IPS DF 19.7 (cell line): Measurements from ENCODE around the gene GAL3ST1.
"Not testable (repeated sequence)": the region's sequence is repeated elsewhere in the genome, so short reads cannot be mapped to it uniquely, and the experiment has no call there.

ENCODE experiments used
- DNase-seq: peaks from one replicate; pipeline ENCODE4 v3.0.0-alpha.2; 2013; ENCODE audit warnings: low read depth, low spot score

Gene GAL3ST1

DNA sequence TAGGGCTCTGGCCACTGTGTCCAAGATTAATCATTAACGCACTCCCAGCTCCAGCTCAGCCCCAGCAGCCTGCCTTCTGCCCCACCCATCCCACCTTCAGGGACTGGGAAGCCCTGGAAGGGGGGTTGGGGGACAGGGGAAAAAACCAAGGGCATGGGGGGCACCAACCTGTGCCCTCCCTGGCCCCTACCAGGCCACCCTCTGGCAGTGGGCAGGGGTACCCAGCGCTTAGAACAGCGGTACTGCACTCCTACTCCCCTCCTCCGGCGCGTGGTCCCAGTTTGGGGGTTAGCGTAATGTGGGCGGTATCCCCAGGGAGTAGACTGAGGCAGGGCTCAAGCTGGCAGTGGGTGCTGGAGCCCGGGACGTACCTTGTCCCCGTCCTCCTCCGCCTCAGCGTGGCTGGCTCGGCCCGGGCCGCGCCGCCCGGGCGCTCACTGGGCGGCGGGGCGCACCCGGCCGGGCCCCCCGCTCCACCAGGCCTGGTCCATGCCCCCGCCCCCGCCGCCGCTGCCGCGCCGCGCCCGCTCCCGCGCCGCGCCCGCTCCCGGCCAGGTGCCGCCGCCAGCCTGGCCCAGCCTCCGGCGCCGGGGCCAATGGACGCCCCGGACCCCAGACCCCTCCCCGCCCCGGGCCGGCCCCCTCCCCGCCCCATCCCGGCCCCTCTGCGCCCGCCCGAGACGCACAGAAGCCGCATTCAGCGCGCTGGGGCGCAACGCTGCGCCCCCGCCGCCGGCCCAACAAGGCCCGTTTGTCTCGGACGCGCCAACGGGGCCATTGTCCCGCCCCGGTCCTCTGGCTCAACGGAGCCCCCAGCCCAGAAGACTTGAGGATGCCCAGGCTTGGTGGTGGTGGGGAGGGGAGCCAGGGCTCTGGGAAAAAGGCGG, at the start of gene GAL3ST1:
Gene GAL3ST1 (minus strand): TSS at position 571 of the 887 bp plus-strand sequence. CDS start 17,273 bp downstream, outside the sequence.
- DNase-seq = no peak

DNA sequence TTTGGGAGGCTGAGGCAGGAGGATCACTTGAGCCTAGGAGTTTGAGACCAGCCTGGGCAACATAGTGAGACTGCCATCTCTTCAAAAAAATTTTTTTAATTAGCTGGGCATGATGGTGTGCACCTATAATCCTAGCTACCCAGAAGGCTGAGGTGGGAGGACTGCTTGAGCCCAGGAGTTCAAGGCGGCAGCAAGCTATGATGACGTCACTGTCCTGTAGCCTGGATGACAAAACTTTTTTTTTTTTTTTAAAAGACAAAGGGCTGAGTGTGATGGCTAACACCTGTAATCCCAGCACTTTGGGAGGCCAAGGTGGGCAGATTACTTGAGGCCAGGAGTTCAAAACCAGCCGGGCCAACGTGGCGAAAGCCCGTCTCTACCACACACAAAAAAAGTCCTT, 45.4 kb upstream of the GAL3ST1 start:
- DNase-seq = not testable (repeated sequence)

- DNase-seq = no peak
Measured at GRCh38 chr22:30617819-30618218, 43.4 kb upstream of the GAL3ST1 start.

- no peak for DNase-seq
Measured at GRCh38 chr22:30615543-30615954, 41.1 kb upstream of the GAL3ST1 start.

DNA sequence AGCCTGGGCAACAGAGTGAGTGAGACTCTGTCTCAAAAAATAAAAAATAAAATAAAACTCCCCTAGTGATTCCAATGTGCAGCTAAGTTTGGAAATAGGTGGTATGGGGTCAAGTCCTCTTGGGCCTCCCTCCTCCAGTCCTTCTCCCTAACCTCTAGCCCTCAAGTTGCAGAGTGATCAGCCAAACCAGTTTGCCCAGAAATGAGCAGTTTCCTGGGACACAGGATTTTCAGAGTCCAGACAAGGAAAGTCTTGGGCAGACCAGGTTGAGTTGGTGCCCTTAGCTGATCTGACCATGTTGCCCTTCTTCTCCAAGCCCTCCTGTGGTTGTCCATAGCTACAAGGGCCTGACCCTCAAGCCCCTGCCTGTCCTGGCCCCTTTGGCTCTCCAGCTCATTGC, 40.4 kb upstream of the GAL3ST1 start:
- DNase-seq = no peak

DNA sequence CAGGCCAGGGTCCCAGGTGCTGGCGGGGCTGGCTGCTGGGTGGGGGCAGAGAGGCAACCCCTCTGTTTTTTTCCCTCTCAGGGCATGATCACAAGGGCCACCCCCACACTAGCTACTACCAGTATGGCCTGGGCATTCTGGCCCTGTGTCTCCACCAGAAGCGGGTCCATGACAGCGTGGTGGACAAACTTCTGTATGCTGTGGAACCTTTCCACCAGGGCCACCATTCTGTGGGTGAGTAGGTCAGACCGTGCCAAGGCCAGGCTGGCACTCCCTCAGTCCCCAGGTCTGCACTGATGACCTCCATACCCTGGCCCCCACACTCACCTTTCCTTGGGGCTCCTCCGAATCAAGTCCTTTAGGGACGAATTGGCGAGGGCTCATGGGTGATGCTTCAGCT, 39.8 kb upstream of the GAL3ST1 start:
- DNase-seq = no peak

GRCh38 chr22:30612789-30613188, 38.3 kb upstream of the GAL3ST1 start:
- DNase-seq = no peak

GRCh38 chr22:30611197-30611596, 36.7 kb upstream of the GAL3ST1 start:
- no peak for DNase-seq

GRCh38 chr22:30610299-30610698, 35.8 kb upstream of the GAL3ST1 start:
- DNase-seq = no peak

DNA sequence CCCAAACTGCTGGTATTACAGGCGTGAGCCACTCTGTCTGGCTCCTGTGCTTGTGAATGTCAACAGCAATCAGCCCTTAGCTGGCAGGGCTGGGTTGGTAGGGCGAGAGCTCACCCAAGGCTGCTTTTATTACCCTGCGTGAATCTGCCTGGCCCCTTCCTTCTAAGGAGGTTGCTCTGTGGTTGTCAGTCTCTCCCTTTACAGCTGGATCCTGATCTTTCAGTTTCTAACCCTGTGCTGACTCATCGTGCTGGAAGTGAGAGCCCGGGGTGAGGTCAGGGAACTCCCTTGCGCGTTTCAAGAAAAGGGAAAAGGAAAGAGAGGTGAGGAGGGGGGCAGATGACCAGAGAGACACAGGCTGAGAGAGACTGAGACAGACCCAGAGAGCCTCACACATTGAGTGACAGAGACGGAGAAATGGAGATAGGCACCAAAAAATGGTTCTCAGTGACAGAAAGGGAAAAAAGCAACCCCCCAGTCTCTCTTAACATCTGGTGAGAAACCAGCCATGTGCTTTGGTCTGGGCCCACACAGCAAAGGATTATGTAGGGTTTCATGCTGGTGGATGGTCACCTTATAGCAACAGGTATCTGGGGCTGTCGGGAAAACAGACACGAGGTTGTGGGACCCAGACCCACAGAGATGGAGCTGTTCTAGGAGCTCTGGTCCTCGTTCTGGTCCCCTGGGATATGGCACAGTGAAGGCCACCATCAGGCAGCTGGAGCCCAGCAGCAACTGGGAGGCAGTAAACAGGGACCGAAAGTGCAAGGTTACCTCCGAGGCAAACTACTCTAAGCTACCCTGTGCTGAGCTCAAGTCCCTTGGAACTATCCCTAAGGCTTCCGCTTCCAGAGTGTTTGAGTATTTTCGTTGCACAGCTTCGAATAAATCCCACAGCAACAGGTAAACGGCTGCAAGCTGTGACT, 35.1 kb upstream of the GAL3ST1 start:
- DNase-seq = no peak

- DNase-seq = no peak
Measured at GRCh38 chr22:30607939-30608338, 33.5 kb upstream of the GAL3ST1 start.

DNA sequence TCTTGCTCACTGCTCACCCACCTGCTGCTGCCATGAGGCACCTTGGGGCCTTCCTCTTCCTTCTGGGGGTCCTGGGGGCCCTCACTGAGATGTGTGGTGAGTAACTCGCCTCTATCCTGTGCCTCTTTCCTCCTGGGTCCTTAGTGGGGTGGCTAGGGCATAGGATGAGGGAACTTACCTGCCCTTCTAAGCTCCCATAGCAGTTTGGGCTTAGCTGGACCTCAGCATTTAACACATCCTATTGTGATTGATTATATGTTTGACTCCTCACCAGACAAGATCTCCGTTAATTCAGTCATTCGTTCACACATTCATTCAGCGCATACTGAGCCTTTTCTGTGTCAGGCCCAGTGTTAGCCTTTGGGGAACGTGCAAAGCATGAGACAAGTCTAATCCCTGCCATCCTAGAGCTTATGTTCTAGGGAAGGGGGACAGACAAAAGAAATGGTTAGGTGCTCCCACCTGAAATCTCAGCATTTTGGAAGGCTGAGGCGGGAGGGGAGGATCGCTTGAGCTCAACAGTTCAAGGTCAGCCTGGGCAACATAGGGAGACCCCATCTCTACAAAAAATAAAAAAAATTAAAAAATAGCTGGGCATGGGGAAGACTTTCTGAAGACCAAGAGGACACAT, 33.0 kb upstream of the GAL3ST1 start:
- no peak for DNase-seq

- peak; percentile 92 for DNase-seq
Measured at GRCh38 chr22:30606455-30607299, 32.2 kb upstream of the GAL3ST1 start, which contains the start of gene TCN2. TSS of gene TCN2 (plus strand) at chr22:30607174. CDS start at chr22:30607332, 158 bp downstream.

DNA sequence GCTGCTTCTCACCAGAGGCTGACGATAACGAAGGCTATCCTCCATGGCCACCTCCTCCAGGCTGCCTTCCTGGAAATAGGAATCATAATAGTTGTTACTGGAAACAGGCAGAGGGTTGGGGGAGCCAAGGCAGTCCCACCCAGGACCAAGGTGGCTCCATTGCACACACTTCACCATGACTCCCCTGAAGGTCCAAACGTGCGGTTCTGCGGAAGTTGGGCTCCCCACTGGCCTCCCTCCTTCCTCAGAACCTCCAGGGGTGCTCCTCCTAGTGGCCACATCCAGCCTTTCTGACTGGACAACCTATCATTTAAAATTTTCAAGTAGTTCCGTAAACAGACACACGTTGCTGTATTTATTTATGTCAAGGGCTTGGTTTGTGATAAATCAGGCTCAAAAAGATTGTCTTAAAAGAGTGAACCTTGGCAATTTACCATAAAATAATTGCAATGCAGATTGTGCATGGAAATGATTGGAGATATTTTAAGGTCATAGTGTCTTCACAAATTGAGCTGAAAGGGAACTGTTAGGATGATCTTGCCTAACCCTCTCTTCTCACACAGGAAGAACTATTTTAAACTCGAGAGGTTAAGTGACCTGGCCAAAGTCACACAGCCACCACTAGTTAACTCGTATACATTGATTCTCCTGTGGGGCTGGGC, 31.1 kb upstream of the GAL3ST1 start:
- no peak for DNase-seq

DNA sequence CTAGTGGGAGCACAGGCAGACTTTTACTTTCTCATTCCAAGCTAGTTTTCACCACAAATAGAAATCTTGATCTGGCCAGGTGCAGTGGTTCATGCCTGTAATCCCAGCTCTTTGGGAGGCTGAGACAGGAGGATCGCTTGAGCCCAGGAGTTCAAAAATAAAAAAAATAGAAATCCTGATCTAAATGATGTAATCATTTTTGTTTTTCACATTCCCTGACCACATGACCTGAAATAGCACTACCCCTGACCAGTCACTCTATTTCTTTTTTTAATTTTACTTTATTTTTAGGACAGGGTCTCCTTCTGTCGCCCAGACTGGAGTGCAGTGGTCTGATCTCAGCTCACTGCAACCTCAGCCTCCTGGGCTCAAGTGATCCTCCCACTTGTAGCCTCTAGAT, 30.3 kb upstream of the GAL3ST1 start:
- no peak for DNase-seq

DNA sequence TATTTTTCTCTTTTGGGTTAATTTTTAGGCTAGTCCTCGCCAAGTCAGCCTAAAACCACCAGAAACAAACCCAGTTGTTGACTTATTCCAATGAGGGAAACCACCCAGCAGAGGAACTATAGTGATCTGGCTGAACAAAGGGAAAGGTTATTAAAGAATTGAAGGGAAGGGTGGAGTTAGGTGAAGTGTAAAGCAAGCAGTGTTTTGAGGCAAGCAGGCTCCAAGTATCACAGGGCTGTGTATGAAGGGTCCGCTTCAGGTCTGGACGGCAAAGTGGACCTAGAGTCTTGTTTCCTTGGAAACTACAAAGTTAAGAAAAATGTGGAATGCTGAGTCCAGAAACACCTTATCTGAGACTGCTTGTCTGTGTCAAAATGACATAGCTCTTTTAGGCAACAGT, 29.3 kb upstream of the GAL3ST1 start:
- DNase-seq = no peak

DNA sequence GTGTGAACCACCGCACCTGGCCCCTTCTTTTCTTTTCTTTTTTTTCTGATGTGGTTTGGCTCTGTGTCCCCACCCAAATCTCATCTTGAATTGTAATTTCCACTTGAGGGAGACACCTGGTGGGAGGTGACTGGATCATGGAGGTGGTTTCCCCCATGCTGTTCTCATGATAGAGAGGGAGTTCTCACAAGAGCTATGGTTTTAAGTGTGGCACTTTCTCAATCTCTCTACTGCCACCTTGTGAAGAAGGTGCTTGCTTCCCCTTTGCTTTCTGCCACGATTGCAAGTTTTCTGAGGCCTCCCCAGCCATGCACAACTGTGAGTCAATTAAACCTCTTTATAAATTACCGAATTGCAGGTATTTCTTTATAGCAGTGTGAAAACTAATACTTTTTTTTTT, 27.6 kb upstream of the GAL3ST1 start:
- DNase-seq = peak; percentile 47

- DNase-seq = no peak
Measured at GRCh38 chr22:30601464-30601863, 27.0 kb upstream of the GAL3ST1 start.

DNA sequence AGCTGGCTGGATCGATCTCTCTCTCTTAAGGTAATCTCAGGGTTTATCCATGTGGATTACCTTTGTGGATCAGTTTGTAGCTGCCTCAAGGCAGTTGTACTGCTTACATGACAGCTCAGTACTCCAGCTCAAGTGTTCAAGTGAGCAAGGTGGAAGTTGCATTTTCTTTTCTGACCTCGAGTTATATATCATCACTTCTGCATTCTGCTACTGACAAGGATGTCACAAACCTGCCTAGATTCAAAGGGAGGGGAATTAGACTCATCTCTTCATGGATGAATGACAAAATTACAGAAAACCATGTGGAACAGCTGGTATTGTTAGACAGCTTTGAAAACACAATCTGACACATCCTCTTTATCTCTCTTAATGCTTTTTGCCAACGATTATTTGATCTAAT, 26.5 kb upstream of the GAL3ST1 start:
- DNase-seq = no peak

- no peak for DNase-seq
Measured at GRCh38 chr22:30598986-30599385, 24.5 kb upstream of the GAL3ST1 start.
